ENCODE measurements around the gene KLRC4.
"Not testable (repeated sequence)": the region's sequence is repeated elsewhere in the genome, so short reads cannot be mapped to it uniquely, and the experiment has no call there.

Gene KLRC4, protein sequence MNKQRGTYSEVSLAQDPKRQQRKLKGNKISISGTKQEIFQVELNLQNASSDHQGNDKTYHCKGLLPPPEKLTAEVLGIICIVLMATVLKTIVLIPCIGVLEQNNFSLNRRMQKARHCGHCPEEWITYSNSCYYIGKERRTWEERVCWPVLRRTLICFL

GRCh38 chr12:10409392-10409791, at the start of gene KLRC4:
KLRC4 (minus strand) TSS chr12:10409757; CDS start chr12:10409575, 182 bp downstream.
- no peak for DNase-seq

GRCh38 chr12:10457760-10458159, 48.2 kb upstream of the KLRC4 start:
- DNase-seq = no peak

GRCh38 chr12:10456856-10457255, 47.3 kb upstream of the KLRC4 start:
- DNase-seq = no peak

GRCh38 chr12:10455766-10456165, 46.2 kb upstream of the KLRC4 start:
- no peak for DNase-seq

- no peak for DNase-seq
These were observed 45.0 kb upstream of the KLRC4 start for GRCh38 chr12:10454531-10454930.

GRCh38 chr12:10453156-10453555, 43.6 kb upstream of the KLRC4 start, which contains the start of gene KLRC1:
KLRC1 (minus strand) TSS chr12:10453377; CDS start chr12:10451156, 2,221 bp downstream.
- DNase-seq = no peak

GRCh38 chr12:10448236-10448635, 38.7 kb upstream of the KLRC4 start:
- no peak for DNase-seq

GRCh38 chr12:10446052-10446451, 36.5 kb upstream of the KLRC4 start:
- DNase-seq = not testable (repeated sequence)

GRCh38 chr12:10441144-10441543, 31.6 kb upstream of the KLRC4 start:
- not testable (repeated sequence) for DNase-seq

DNA sequence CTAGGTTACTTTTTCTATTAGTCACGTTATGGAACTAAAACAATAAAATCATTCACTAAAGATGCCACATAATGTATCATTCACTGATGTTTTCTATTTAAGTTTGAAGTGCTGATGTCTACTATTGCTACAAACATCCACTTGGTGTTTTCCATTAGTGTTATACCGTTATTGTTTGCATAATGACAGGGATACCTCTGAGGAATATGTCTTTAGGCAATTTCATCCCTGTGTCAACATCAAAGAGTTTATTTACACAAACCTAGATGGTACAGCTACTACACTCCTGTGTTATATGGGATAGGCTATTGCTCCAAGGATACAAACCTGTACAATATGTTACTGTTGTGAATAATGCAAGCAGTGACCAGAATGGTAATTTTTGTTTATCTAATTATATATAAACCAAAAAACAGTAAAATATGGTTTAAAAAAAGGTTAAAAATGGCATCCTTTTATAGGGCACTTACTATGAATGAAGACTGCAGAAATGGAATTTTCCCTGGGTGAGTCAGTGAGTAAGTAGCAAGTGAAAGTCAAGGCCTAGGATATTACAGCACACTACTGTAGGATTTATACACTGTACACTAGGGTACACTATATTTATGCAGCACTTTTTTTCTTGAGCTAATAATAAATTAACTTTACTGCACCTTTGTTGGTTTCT, 30.2 kb upstream of the KLRC4 start:
- DNase-seq = not testable (repeated sequence)

- DNase-seq = not testable (repeated sequence)
These were observed 28.0 kb upstream of the KLRC4 start for GRCh38 chr12:10437601-10438000.

DNA sequence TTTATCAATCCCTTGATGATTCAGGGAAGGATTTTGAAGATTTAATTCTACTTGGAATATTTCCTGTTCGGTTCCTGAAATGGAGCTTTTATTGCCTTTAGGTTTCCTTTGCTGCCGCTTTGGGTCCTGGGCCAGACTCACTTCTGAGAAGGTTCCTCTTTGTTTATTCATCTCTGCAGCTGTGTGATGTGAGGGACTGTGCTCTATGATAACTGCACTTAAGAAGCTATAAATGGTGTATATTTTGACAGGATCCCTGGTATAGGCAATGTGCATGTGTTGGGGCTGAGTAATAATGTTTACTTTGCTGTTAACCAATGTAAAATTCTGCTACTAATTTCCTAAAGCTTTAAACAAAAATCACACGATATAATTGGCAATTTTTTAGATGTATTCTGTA, 26.3 kb upstream of the KLRC4 start, which contains the start of gene KLRC2:
KLRC2 (minus strand) TSS at position 195 of the 400 bp plus-strand sequence; CDS start at position 171, 24 bp downstream.
- not testable (repeated sequence) for DNase-seq

DNA sequence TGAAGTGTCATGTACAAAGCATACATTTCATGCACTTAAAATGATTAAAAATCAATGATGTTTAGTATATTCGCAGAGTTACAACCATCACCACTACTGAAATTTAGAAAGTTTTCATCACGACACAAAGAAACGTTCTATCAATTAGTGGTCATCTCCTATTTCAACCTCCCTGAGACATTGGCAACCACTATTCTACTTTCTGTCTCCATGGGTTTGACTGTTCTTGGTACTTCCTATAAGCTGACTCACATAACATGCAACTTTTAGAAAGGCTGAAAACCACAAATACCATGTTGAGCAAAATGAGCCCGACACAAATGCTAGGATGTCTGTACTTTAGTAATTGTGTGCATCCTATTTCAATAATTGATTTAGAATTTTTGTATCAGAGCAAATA, 21.1 kb upstream of the KLRC4 start:
- not testable (repeated sequence) for DNase-seq

- not testable (repeated sequence) for DNase-seq
These were observed 16.4 kb upstream of the KLRC4 start for GRCh38 chr12:10425938-10426337.

- DNase-seq = not testable (repeated sequence)
These were observed 14.8 kb upstream of the KLRC4 start for GRCh38 chr12:10424260-10424899.

- not testable (repeated sequence) for DNase-seq
These were observed 12.6 kb upstream of the KLRC4 start for GRCh38 chr12:10422159-10422558.

DNA sequence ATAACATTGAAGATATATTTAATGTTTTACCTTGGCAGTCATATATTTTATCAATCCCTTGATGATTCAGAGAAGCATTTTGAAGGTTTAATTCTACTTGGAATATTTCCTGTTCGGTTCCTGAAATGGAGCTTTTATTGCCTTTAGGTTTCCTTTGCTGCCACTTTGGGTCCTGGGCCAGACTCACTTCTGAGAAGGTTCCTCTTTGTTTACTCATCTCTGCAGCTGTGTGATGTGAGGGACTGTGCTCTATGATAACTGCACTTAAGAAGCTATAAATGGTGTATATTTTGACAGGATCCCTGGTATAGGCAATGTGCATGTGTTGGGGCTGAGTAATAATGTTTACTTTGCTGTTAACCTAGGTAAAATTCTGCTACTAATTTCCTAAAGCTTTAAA, 10.8 kb upstream of the KLRC4 start, which contains the start of gene KLRC3:
KLRC3 (minus strand) TSS at position 262 of the 400 bp plus-strand sequence; CDS start at position 217, 45 bp downstream.
- DNase-seq = not testable (repeated sequence)

DNA sequence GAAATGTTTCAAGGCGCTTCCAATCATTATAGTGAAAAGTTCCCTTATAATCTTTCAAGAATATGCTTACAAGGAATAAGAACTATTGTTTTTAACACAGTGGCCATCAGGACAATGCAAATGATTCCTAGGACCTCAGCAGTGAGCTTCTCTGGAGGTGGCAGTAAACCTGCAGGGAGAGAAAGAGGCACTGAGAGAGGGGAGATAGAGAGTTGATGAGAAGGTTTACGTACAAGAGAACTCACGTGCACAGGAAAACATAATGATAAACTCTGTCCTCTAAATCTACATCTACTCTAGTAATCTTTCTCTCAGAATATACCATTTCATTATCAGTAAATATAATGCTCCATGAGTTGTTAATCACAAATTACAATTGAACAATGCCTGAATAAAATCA, 715 bp downstream of the KLRC4 start:
- DNase-seq = no peak

- no peak for DNase-seq
These were observed 2.8 kb downstream of the KLRC4 start for GRCh38 chr12:10406725-10407124.

GRCh38 chr12:10405294-10405693, 4.3 kb downstream of the KLRC4 start:
- DNase-seq = no peak

DNA sequence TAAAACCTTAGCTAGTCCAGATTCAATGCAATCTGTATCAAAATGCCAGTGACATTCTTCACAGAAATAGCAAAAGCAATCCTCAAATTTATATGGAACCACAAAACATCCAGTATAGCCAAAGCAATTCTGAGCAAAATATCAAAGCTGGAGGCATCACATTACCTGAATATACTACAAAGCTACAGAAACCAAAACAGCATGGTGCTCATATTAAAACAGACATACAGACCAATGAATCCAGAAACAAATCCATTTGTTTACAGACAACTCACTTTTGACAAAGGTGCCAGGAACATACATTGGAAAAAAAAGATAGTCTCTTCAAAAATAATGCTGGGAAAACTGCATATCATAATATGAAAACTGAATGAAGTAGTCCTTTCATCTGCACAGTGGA, 4.8 kb downstream of the KLRC4 start:
- DNase-seq = no peak

GRCh38 chr12:10400829-10401228, 8.7 kb downstream of the KLRC4 start:
- DNase-seq = no peak

- DNase-seq = no peak
These were observed 11.4 kb downstream of the KLRC4 start for GRCh38 chr12:10398168-10398567.

DNA sequence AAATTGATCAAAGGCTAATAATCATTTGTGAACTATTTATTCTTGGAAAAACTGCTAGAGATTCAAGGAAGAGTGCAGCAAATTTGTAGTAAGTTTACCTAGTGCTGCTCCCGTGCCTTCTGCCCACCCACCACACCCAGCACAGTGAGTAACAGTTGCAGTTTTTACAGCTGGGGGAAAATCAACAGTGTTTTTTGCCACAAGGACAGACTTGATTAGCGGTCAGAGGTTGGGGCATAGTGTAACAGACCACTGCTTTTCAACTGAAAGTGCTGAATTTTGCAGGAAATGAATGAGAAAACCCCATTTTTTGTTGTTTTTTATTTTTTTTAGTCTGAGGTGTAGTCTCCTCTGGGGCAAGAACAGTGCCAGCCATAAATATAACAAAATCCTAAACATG, 12.3 kb downstream of the KLRC4 start:
- no peak for DNase-seq
